DMS 273 treated with DMSO at 0.1 percent for 48 hours (cell line): ENCODE results near the gene NEGR1.

Source experiments
- DNase-seq: peaks from one replicate; lab custom pipeline; 2025; lab: John Stamatoyannopoulos, UW

The NEGR1 gene

GRCh38 chr1:71625004-71625403, 657.3 kb downstream of the NEGR1 start:
- no peak for DNase-seq

GRCh38 chr1:71623888-71624287, 658.5 kb downstream of the NEGR1 start:
- no peak for DNase-seq

- no peak for DNase-seq
These were observed 660.6 kb downstream of the NEGR1 start for GRCh38 chr1:71621785-71622184.

- no peak for DNase-seq
These were observed 663.4 kb downstream of the NEGR1 start for GRCh38 chr1:71618766-71619530.

GRCh38 chr1:71618191-71618590, 664.1 kb downstream of the NEGR1 start:
- no peak for DNase-seq

GRCh38 chr1:71610476-71610875, 671.9 kb downstream of the NEGR1 start:
- DNase-seq = no peak

- DNase-seq = no peak
These were observed 679.1 kb downstream of the NEGR1 start for GRCh38 chr1:71603044-71603776.

GRCh38 chr1:71600023-71600422, 682.3 kb downstream of the NEGR1 start:
- no peak for DNase-seq

GRCh38 chr1:71599306-71599705, 683.0 kb downstream of the NEGR1 start:
- no peak for DNase-seq

GRCh38 chr1:71593523-71593922, 688.8 kb downstream of the NEGR1 start:
- no peak for DNase-seq

GRCh38 chr1:71592646-71593274, 689.6 kb downstream of the NEGR1 start:
- DNase-seq = no peak

- no peak for DNase-seq
These were observed 693.3 kb downstream of the NEGR1 start for GRCh38 chr1:71589005-71589404.

GRCh38 chr1:71587961-71588360, 694.4 kb downstream of the NEGR1 start:
- peak; percentile 17 for DNase-seq

- no peak for DNase-seq
These were observed 696.3 kb downstream of the NEGR1 start for GRCh38 chr1:71586030-71586429.

GRCh38 chr1:71583756-71584155, 698.6 kb downstream of the NEGR1 start:
- no peak for DNase-seq

- no peak for DNase-seq
These were observed 699.7 kb downstream of the NEGR1 start for GRCh38 chr1:71582673-71583072.

- DNase-seq = no peak
These were observed 704.7 kb downstream of the NEGR1 start for GRCh38 chr1:71577451-71578131.

- DNase-seq = no peak
These were observed 710.3 kb downstream of the NEGR1 start for GRCh38 chr1:71572038-71572437.

- no peak for DNase-seq
These were observed 715.9 kb downstream of the NEGR1 start for GRCh38 chr1:71566413-71566812.

GRCh38 chr1:71565831-71566230, 716.5 kb downstream of the NEGR1 start:
- DNase-seq = no peak

- no peak for DNase-seq
These were observed 717.1 kb downstream of the NEGR1 start for GRCh38 chr1:71565262-71565661.

GRCh38 chr1:71562298-71562697, 720.0 kb downstream of the NEGR1 start:
- no peak for DNase-seq
